ENCODE results near the gene MEPCE. TPM values are rescaled to one million over a fixed set of nuclear protein-coding genes. Genes with fewer than 3 reads are reported as not detected.

Gene MEPCE
- total and polyA plus RNA-seq, 10 of the 15 experiments (the other 5 are each of a cell fraction or from before 2014, with no cell fraction given), result 8.2 to 48.0 (median 22.1) TPM

GRCh38 chr7:100482728-100483089 lies 53.1 kb downstream of the MEPCE start:
- CTCF ChIA-PET, result interaction anchor here (0.7 to 5.6 kb wide), 25 partner anchors 8 to 350 kb away, joined by 3 to 49 read pairs (median 4); no protein-coding TSS in a partner anchor
- POLR2A ChIA-PET, result interaction anchor here (0.7 kb wide), 1 partner anchor 275 kb away, joined by 5 read pairs; no protein-coding TSS in a partner anchor
- peaks cover 11% of the 10 kb centered on the region for H3K4me1 ChIP-seq (ENCODE audit: control insufficient read depth, insufficient read depth, low read length)
- H3K79me2 ChIP-seq (ENCODE audit: control insufficient read depth, insufficient read depth, low read length), result peaks cover 17% of the 10 kb centered on the region
- no peak overlapping the region for H3K27ac ChIP-seq (ENCODE audit: control insufficient read depth, insufficient read depth)
- intact Hi-C loops (cut with micrococcal nuclease; ENCODE audit: unreplicated experiment) (no loop called here), in situ Hi-C loops (cut with MboI) (no loop called here)
- H2AFZ ChIP-seq (ENCODE audit: control insufficient read depth, low read depth, low read length), result peak overlapping the region; percentile 87
- H3K36me3 ChIP-seq (ENCODE audit: control insufficient read depth in 2 of 2, insufficient read depth in 2 of 2, low read length in 1 of 2), result no peaks in the 10 kb centered on the region
- H4K20me1 ChIP-seq (ENCODE audit: control insufficient read depth, insufficient read depth), result no peaks in the 10 kb centered on the region
- FAIRE-seq (no peak), DNase-seq (ENCODE audit: low read depth, low spot score) (no peak), ATAC-seq (no peak)
- no peaks in the 10 kb centered on the region for H3K27me3 ChIP-seq (replicated peaks in 1 of 2; ENCODE audit: control insufficient read depth in 2 of 2, insufficient read depth in 2 of 2, low read length in 1 of 2)
- peak overlapping the region; percentile 67; the same call in 1 of the 2 replicates for H3K4me3 ChIP-seq
- H3K9ac ChIP-seq (ENCODE audit: control insufficient read depth, insufficient read depth, low read length), result no peak overlapping the region; the same call in 1 of the 2 replicates
- no peak for TF ChIP-seq TAF1 (IDR thresholded peaks at IDR 0.05; ENCODE audit: borderline replicate concordance, low read depth, low read length)
- 0 out of 2 replicates have a peak, but pooled peaks have one; percentile 10 for TF ChIP-seq SMARCA5 (IDR thresholded peaks at IDR 0.05)
- RAD21 ChIA-PET (ENCODE audit: unreplicated experiment), result interaction anchor here (0.5 to 1.6 kb wide), 6 partner anchors 12 to 108 kb away, joined by 3 to 13 read pairs (median 4); no protein-coding TSS in a partner anchor
- 37% methylated on average over 14 of the region's 14 CpGs for WGBS (ENCODE audit: insufficient coverage, insufficient replicate concordance, low lambda C conversion rate, missing lambda C conversion rate)
- peak overlapping the region; percentile 98 for H3K4me2 ChIP-seq (ENCODE audit: control insufficient read depth, insufficient read depth)
- no peaks in the 10 kb centered on the region for H3K9me3 ChIP-seq (replicated peaks; ENCODE audit: control insufficient read depth, insufficient read depth, low read length)
- BruUV-seq (replicated peaks), result no TSS peak
- SMC1A ChIA-PET (ENCODE audit: uncharacterized antibody, unreplicated experiment), result interaction anchor here (0.9 to 1.6 kb wide), 5 partner anchors 13 to 77 kb away, joined by 3 to 6 read pairs (median 3); no protein-coding TSS in a partner anchor

GRCh38 chr7:100483090-100483721 lies 53.6 kb downstream of the MEPCE start:
- SMC1A ChIA-PET (ENCODE audit: uncharacterized antibody, unreplicated experiment), result interaction anchor here (0.9 to 1.6 kb wide), 5 partner anchors 14 to 77 kb away, joined by 3 to 6 read pairs (median 3); no protein-coding TSS in a partner anchor
- no TSS peak for BruUV-seq (replicated peaks)
- TF ChIP-seq NR2F1 (conservative IDR thresholded peaks at IDR 0.05), result peak; percentile 99
- no peak for TF ChIP-seq PKNOX1 (IDR thresholded peaks at IDR 0.05)
- peak; percentile 57; the same call in 1 of the 2 replicates for TF ChIP-seq ZNF207 (IDR thresholded peaks at IDR 0.05; ENCODE audit: borderline replicate concordance)
- TF ChIP-seq IKZF2 (IDR thresholded peaks at IDR 0.05), result no peak
- TF ChIP-seq ZNF384 (IDR thresholded peaks at IDR 0.05; ENCODE audit: borderline replicate concordance, low read depth, low read length), result no peak
- TF ChIP-seq CREM (IDR thresholded peaks at IDR 0.05; ENCODE audit: low read depth), result no peak
- no peak for TF ChIP-seq SUZ12 (IDR thresholded peaks at IDR 0.05; ENCODE audit: unreplicated experiment)
- peak; percentile 88 for TF ChIP-seq ZNF217 (IDR thresholded peaks at IDR 0.05)
- peak; percentile 85 for TF ChIP-seq NR2C1 (IDR thresholded peaks at IDR 0.05)
- TF ChIP-seq ATF2 (IDR thresholded peaks at IDR 0.05; ENCODE audit: low read length), result no peak
- peak; percentile 65; the same call in 1 of the 2 replicates for TF ChIP-seq BACH1 (IDR thresholded peaks at IDR 0.05; ENCODE audit: borderline replicate concordance)
- TF ChIP-seq SRF (IDR thresholded peaks at IDR 0.05; ENCODE audit: low read depth in 2 of 2, low read length in 2 of 2), result no peak
- TF ChIP-seq RAD51 (IDR thresholded peaks at IDR 0.05), result no peak

More at GRCh38 chr7:100483090-100483721, 53.6 kb downstream of the MEPCE start:
- Histone ChIP-seq H3K79me2 (ENCODE audit: control insufficient read depth, insufficient read depth, low read length) (peaks cover 12% of the 10 kb centered on the region), H3K36me3 (ENCODE audit: control insufficient read depth in 2 of 2, insufficient read depth in 2 of 2, low read length in 1 of 2) (no peaks in the 10 kb centered on the region), H3K27me3 (replicated peaks in 1 of 2; ENCODE audit: control insufficient read depth in 2 of 2, insufficient read depth in 2 of 2, low read length in 1 of 2) (no peaks in the 10 kb centered on the region), H2AFZ (ENCODE audit: control insufficient read depth, low read depth, low read length) (peak overlapping the region; percentile 87), H3K4me3 (peak overlapping the region; percentile 67; the same call in 1 of the 2 replicates), H3K9me3 (replicated peaks; ENCODE audit: control insufficient read depth, insufficient read depth, low read length) (no peaks in the 10 kb centered on the region), H4K20me1 (ENCODE audit: control insufficient read depth, insufficient read depth) (no peaks in the 10 kb centered on the region), H3K9ac (ENCODE audit: control insufficient read depth, insufficient read depth, low read length) (no peak overlapping the region; the same call in 1 of the 2 replicates), H3K4me2 (ENCODE audit: control insufficient read depth, insufficient read depth) (peak overlapping the region; percentile 98), H3K4me1 (ENCODE audit: control insufficient read depth, insufficient read depth, low read length) (peaks cover 11% of the 10 kb centered on the region), H3K27ac (ENCODE audit: control insufficient read depth, insufficient read depth) (no peak overlapping the region)
- ChIA-PET CTCF (interaction anchor here (0.7 to 5.6 kb wide), 24 partner anchors 9 to 351 kb away, joined by 3 to 49 read pairs (median 4); no protein-coding TSS in a partner anchor), RAD21 (ENCODE audit: unreplicated experiment) (interaction anchor here (0.5 to 1.6 kb wide), 6 partner anchors 13 to 108 kb away, joined by 3 to 13 read pairs (median 4); no protein-coding TSS in a partner anchor), POLR2A (no interaction called here)
- WGBS (ENCODE audit: insufficient coverage, insufficient replicate concordance, low lambda C conversion rate, missing lambda C conversion rate), result 5% methylated on average over 67 of the region's 79 CpGs
- DNase-seq (ENCODE audit: low read depth, low spot score) (no peak), ATAC-seq (peak; percentile 74), FAIRE-seq (no peak)
- intact Hi-C loops (cut with micrococcal nuclease; ENCODE audit: unreplicated experiment) (no loop called here), in situ Hi-C loops (cut with MboI) (no loop called here)

Measured in GM12878 (cell line).